ENCODE results near the gene SHLD1.
"Not testable (repeated sequence)": the region's sequence is repeated elsewhere in the genome, so short reads cannot be mapped to it uniquely, and the experiment has no call there.

The SHLD1 gene

DNA sequence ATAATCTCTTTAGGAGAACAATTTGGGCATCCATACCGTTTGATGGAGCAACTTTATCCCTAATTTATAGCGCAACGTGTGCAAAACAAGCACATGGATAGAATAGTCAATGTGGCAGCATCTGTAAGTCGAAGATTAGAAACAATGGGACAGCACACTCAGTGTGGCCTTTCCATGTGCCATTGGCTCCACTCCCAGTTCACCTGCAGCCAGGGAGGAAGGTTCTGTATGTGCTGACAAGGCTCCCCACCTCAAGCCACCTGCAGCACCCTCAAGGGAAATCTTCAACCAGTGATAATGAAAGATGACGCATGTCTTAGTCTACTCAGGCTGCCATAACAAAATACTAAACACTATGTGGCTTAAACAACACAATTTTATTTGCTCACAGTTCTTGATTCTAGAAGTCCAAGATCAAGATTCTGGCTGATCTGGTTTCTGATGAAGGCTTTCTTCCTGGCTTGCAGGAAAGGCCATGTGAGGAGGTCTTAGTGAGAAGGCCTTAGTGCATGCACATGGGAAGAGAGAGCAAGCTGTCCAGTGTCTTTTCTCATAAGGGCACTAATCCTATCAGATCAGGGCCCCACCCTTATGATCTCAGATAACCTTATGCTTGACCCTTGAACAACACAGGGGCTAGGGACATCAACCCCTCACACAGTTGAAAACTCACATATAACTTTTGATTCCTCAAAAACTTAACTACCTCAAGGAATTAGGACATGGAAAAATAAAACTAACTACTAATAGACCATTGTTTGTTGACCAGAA, 34.9 kb upstream of the SHLD1 start:
- no peak for DNase-seq (ENCODE audit: low spot score)
- TF ChIP-seq, protein P1, sequence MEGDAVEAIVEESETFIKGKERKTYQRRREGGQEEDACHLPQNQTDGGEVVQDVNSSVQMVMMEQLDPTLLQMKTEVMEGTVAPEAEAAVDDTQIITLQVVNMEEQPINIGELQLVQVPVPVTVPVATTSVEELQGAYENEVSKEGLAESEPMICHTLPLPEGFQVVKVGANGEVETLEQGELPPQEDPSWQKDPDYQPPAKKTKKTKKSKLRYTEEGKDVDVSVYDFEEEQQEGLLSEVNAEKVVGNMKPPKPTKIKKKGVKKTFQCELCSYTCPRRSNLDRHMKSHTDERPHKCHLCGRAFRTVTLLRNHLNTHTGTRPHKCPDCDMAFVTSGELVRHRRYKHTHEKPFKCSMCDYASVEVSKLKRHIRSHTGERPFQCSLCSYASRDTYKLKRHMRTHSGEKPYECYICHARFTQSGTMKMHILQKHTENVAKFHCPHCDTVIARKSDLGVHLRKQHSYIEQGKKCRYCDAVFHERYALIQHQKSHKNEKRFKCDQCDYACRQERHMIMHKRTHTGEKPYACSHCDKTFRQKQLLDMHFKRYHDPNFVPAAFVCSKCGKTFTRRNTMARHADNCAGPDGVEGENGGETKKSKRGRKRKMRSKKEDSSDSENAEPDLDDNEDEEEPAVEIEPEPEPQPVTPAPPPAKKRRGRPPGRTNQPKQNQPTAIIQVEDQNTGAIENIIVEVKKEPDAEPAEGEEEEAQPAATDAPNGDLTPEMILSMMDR (IDR thresholded peaks at IDR 0.05; ENCODE audit: extremely low read depth, missing control alignments), result no peak

DNA sequence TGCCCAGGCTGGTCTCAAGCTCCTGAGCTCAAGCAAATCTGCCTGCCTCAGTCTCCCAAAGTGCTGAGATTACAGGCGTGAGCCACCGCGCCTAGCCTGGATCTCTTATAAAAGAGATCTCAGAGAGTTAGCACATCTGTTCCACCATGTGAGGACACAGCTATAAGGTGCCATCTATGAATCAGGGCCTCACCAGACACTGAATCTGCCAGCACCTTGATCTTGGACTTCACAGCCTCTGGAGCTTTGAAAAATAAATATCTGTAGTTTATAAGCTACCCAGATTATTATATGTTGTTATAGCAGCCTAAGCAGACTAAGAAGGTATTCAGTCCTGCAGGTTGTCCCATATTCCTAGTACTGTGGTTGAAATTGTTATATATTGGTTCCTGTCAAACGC, 33.2 kb upstream of the SHLD1 start:
- TF ChIP-seq, protein P1 (IDR thresholded peaks at IDR 0.05; ENCODE audit: extremely low read depth, missing control alignments), result no peak
- no peak for DNase-seq (ENCODE audit: low spot score)

DNA sequence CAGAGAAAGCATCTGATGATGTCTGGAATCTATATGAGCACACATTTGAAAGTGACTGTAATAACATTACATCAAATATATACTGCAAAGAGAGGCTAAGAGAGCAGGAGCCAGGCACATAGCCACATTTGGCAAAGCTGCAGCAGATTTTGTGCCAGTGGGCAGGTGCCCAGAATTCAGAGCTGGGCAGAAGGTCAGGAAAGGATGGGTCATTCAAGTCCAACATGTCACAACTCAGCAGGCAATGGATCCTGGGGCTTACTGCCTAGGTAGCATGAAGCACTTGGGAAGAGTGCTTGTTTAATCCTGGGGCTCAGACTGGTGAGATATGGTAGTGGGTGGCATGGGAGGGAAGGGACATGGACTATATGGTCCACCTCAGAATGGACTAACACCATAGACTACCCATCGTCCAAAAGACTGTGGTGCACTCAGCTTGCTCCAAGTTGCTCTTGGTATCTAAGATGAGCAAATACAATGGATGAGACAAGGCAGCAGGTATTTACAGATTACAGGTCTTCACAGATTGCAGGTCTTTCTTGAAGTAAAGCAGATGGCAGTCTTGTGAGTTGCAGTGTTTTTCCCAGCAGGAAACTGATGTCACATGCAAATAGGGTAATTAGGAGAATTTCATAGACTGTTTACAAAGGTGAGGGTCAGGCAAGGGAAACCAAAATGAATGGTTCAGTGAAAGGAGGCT, 31.2 kb upstream of the SHLD1 start:
- TF ChIP-seq, protein P1 (IDR thresholded peaks at IDR 0.05; ENCODE audit: extremely low read depth, missing control alignments), result no peak
- no peak for DNase-seq (ENCODE audit: low spot score)

DNA sequence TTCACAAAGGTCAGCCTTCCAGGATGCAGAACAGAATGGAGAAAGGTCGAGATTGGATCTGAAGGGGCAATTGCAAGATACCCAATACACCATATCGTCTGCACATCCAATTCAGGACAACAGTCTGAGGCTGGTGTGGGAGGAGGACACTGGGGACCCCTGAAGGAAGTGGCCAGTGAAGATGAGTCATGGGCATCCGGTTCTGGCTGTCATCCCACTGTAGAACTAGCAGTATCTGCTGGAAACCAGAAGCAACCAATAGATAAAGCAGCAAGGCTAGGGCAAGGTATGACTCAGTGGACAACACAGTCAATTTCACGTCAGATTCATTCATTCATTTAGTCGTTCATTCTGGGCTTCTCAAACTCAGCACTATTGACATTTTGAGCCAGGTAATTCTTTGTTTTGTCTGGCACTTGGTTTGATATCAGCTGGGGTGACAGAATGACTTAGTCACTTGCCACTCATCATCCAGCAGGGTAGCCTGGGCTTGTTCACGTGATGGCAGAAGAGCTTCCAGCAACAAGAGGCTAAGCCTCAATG, 30.3 kb upstream of the SHLD1 start:
- DNase-seq (ENCODE audit: low spot score), result no peak
- TF ChIP-seq, protein P1 (IDR thresholded peaks at IDR 0.05; ENCODE audit: extremely low read depth, missing control alignments), result no peak

DNA sequence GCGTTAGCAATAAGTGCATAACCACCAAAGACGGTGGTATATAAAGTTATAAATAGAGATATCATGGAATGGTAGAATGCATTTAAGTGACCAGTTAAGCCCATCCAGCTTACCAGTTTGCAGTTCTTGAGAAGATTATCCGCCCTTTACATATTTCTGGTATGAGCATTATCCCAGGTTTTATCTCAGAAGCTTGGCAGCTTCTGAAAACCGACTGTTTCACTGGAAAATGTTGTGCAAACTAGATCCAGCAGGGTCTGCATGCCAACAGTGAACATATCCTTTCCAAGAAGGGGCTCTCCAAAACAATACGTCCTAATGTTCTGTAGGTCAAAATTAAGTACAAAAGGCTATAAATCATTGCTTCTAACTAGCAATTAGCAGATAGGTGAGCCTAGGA, 29.5 kb upstream of the SHLD1 start:
- TF ChIP-seq, protein P1 (IDR thresholded peaks at IDR 0.05; ENCODE audit: extremely low read depth, missing control alignments), result no peak
- no peak for DNase-seq (ENCODE audit: low spot score)

DNA sequence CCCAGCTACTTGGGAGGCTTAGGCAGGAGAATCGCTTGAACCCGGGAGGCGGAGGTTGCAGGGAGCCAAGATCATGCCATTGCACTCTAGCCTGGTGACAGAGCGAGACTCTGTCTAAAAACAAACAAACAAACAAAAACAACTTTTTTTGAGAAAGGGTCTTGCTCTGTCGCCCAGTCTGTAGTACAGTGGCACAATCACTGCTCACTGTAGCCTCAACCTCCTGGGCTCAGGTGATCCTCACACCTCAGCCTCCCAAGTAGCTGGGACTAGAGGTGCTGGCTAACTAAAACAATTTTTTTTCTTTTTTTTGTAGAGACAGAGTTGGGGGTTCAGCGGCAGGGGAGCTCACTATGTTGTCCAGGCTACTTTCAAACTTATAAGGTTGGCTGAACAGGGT, 28.8 kb upstream of the SHLD1 start:
- DNase-seq (ENCODE audit: low spot score), result not testable (repeated sequence)

DNA sequence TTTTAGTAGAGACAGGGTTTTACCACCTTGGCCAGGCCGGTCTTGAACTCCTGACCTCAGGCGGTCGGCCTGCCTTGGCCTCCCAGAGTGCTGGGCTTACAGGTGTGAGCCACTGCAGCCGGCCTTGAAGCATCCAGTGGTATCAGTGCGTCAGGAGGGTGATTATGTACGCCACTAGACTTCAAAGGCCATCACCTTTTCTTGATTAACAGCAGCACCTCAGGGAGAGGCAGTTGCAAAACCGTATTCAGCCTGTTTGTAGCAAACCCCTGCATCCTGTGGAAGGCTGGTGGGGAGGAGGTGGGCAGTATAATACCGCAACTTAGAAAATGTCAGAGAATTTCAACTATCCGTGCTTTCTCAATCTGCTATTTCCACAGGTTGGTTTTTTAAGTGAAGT, 27.3 kb upstream of the SHLD1 start:
- TF ChIP-seq, protein P1 (IDR thresholded peaks at IDR 0.05; ENCODE audit: extremely low read depth, missing control alignments), result no peak
- no peak for DNase-seq (ENCODE audit: low spot score)

DNA sequence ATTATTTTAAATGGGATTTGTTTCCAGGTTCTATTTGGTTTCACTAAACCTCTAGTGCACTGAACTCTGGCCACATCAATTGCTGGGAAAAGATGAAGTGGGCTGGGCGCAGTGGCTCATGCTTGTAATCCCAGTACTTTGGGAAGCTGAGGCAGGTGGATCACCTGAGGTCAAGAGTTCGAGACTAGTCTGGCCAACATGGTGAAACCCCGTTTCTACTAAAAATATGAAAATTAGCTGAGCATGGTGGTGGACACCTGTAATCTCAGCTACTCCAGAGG, 25.1 kb upstream of the SHLD1 start:
- DNase-seq (ENCODE audit: low spot score), result not testable (repeated sequence)

Data from GM20000 (cell line).